Measurements from ENCODE around the gene PDE4B.

Gene PDE4B

DNA sequence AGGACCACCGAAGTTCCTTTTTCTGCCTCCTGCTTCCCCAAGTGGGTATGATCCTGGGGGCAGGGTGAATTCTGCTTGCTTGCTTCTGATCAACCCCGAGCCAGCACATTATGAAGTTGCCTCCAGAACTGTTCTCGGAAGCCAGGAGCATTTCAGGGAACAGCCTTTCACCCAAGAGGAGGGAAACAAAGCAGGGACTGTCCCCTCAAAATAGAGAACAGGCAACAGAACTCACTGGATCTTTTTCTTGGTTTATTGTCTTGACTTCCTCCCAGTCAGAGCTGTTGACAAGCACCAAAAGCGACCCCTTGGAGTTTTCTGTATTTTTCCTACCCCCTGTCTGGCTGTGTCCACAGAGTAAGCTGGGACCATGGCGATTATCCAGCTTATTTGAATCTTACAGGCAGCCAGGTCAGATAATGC is 482.9 kb downstream of the PDE4B start:
- intact Hi-C loops (cut with micrococcal nuclease): loop anchor here (5.0 kb wide), 1 partner anchor 57 kb away; no protein-coding TSS in a partner anchor
- H3K36me3 Mint-ChIP-seq (ENCODE audit: low read depth): no peaks in the 10 kb centered on the region

DNA sequence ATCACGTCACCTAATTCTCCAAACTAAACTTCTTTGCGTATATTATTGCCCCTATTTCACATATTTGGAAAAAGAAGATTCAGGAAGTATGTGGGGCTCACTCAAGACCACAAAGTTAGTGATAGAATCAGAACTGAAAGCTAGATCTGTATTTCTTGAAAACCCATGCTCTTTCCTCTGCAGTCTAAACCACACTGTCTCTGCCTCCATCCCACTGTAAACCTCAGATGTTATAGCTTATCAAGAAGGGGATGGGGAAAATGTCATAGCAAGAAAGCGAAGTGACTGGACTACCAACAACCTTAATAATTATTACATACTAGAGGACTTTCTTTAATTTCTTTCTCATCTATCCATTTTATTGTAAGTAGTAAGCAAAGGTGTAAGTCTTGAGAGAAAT is 483.5 kb downstream of the PDE4B start:
- Mint-ChIP-seq H3K9me3 (no peaks in the 10 kb centered on the region), H3K27me3 (peaks cover 2% of the 10 kb centered on the region), H3K27ac (peak overlapping the region; percentile 75), H3K4me3 (no peak overlapping the region), H3K36me3 (ENCODE audit: low read depth) (no peaks in the 10 kb centered on the region), H3K4me1 (ENCODE audit: low read depth) (peaks cover 67% of the 10 kb centered on the region)
- intact Hi-C loops (cut with micrococcal nuclease): loop anchor here (5.0 kb wide), 1 partner anchor 56 kb away; no protein-coding TSS in a partner anchor

More for the DNA sequence above, 482.9 kb downstream of the PDE4B start:
- Mint-ChIP-seq H3K9me3 (no peaks in the 10 kb centered on the region), H3K4me3 (no peak overlapping the region), H3K27ac (peak overlapping the region; percentile 75), H3K27me3 (peaks cover 2% of the 10 kb centered on the region), H3K4me1 (ENCODE audit: low read depth) (peaks cover 69% of the 10 kb centered on the region)

DNA sequence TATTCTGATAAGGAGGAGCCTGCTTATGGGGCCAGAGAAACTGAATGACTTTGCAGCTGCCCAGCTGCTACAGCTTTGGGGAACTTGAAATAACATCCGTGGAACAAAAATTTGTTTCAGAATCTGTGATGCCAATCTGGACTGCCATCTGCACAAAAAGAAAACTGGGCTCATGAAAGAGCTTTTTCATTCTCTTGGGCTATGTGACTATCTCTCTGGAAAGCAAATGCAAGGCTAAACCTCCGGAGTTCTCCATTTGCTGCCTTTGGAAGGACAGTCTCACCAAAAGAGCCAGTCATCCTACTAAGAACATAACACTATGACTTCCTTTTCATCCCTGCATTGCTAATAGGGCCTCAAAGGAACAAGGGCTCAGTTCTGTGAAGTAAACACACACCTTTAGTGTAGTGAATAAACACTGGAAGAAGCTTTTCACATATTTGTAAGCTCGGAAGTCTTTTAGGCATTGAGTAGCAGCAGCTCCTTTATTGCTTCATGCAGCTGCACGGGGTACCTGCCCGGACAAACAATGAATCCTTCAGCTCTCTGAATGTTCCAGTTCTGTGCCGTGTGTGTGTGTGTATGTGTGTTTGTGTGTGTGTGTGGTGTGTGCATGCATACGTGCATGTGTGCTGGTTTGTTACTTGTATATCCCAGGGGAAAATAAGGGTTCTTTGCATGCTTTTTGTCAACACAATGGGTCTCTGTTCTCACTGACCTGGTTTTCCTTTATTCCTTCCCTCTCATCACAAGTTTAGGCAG is 485.7 kb downstream of the PDE4B start:
- H3K4me1 Mint-ChIP-seq (ENCODE audit: low read depth): peaks cover 46% of the 10 kb centered on the region
- H3K4me3 Mint-ChIP-seq: no peak overlapping the region
- H3K27ac Mint-ChIP-seq: peak overlapping the region; percentile 54
- intact Hi-C loops (cut with micrococcal nuclease): loop anchor here (5.0 kb wide), 1 partner anchor 54 kb away; no protein-coding TSS in a partner anchor
- no peaks in the 10 kb centered on the region for H3K36me3 Mint-ChIP-seq (ENCODE audit: low read depth)
- no peaks in the 10 kb centered on the region for H3K9me3 Mint-ChIP-seq
- peaks cover 2% of the 10 kb centered on the region for H3K27me3 Mint-ChIP-seq

DNA sequence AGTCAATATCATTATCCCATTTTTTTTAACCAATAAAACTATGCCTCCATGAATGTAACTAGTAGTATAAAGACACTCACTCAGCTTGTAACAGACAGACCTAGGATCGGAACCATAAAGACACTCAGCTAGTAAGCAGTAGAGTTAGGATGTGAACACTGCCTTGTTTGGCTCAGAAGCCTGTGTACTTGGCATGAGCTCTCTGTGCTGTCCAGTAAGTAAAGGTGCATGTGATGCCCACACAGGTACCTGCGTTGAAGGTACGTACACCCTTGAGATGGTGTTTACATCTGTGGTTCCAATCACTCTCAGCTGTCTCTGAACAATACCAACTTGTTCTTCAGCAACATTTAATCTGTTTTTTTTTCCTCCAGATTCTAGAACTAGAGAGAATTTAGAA is 489.1 kb downstream of the PDE4B start:
- H3K27me3 Mint-ChIP-seq: peaks cover 2% of the 10 kb centered on the region
- intact Hi-C loops (cut with micrococcal nuclease): no loop called here
- H3K4me3 Mint-ChIP-seq: no peak overlapping the region
- no peak overlapping the region for H3K27ac Mint-ChIP-seq
- no peaks in the 10 kb centered on the region for H3K9me3 Mint-ChIP-seq
- no peaks in the 10 kb centered on the region for H3K36me3 Mint-ChIP-seq (ENCODE audit: low read depth)
- peaks cover 31% of the 10 kb centered on the region for H3K4me1 Mint-ChIP-seq (ENCODE audit: low read depth)

DNA sequence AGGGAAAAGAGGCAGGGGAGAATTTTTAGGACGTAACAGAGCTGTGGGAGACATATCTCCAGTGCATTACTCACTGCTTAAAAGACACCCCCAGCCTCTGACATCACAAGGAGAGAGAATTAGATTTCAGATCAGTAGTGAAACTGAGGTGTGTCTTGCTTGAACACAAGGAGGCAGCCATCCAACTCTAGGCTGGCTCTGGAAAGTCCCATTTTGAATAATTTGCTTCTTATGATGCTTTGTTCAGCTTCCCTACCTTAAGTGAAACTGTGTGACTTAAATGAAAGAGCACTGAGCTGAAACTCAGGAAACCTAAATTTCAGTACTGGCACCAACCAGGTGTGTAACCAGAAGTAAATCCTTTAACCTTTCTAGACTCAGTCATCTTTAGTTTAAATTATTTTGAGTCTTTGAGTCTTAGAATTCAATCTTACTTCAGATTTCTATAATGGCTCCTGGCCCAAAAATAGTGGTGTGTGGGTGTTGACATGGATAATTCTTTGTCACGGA is 489.7 kb downstream of the PDE4B start:
- Mint-ChIP-seq H3K4me1 (ENCODE audit: low read depth) (peaks cover 31% of the 10 kb centered on the region), H3K36me3 (ENCODE audit: low read depth) (no peaks in the 10 kb centered on the region), H3K27me3 (peaks cover 2% of the 10 kb centered on the region), H3K4me3 (no peak overlapping the region), H3K27ac (no peak overlapping the region), H3K9me3 (no peaks in the 10 kb centered on the region)
- intact Hi-C loops (cut with micrococcal nuclease): no loop called here

DNA sequence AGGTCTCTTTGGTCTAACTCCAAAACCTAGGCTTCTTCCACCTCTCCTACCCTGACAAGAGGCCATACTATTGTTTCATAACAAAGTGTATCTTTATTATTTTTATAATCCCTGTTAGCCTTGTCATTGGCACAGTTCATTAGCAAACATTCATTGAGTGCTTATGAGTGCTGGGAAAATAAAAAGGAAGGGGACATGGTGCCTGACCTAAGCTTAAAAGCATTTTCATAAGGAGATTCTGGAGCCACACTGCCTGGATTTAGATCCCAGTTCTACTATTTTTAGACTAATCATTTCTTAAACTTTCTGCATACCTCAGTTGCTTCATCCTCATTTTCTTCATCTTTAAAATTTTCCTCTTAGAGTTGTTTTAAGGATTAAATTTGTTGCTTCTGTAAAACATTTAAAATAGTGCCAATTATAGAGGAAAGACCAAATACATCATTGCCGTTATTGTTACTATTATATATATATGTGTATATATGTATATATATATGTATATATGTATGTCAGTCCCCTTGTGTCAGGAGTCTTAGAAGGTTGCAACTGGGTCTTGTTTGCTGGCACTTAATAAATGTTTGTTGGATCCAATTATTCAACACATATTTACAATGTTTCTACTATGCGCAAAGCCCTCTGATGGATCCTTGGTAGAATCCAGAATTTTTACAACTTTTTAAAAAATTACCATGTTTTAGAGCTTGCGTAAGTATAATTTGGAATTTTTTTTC is 490.4 kb downstream of the PDE4B start:
- peaks cover 2% of the 10 kb centered on the region for H3K27me3 Mint-ChIP-seq
- H3K36me3 Mint-ChIP-seq (ENCODE audit: low read depth): no peaks in the 10 kb centered on the region
- H3K27ac Mint-ChIP-seq: no peak overlapping the region
- intact Hi-C loops (cut with micrococcal nuclease): no loop called here
- H3K4me3 Mint-ChIP-seq: no peak overlapping the region
- no peaks in the 10 kb centered on the region for H3K9me3 Mint-ChIP-seq
- peaks cover 24% of the 10 kb centered on the region for H3K4me1 Mint-ChIP-seq (ENCODE audit: low read depth)

DNA sequence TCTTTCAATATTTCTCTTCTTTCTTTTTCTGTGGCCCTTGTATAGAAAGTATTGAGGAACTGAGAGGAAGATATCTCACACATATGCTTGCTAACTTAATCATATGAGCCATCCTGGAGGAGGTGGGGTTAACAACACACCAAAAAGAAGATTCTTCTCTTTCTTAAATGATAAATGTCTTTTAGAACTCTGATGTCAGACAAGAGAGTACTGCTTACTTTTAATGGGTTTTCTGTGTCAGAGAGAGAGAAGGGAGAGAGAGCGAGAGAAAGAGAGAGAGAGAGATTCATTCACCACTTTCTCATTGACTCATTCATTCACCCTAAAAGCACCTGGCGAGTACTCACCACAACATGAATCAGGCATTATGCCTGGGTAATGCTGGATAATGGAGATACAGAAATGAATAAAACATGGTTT is 490.9 kb downstream of the PDE4B start:
- Mint-ChIP-seq H3K27me3 (peaks cover 2% of the 10 kb centered on the region), H3K27ac (no peak overlapping the region), H3K4me3 (no peak overlapping the region), H3K9me3 (no peaks in the 10 kb centered on the region), H3K36me3 (ENCODE audit: low read depth) (no peaks in the 10 kb centered on the region), H3K4me1 (ENCODE audit: low read depth) (peaks cover 19% of the 10 kb centered on the region)
- intact Hi-C loops (cut with micrococcal nuclease): no loop called here

DNA sequence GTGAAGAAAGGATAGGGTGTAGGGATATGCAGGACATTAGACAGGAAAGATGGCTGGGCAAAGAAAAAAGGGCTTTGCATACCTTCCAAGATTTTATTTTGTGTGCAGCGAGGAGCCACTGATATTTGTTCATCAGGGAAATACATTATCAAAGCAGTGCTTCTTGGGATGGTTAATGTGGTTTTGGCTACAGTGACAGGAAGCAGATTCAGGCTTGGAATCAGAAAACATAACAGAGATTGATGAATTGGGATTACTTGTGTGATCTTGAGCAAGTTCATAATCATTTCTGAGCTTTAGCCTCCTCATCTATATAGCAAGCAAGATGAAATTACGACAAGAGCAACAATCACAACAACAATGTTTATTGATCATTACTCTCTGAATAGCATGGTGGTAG is 492.1 kb downstream of the PDE4B start:
- intact Hi-C loops (cut with micrococcal nuclease): no loop called here
- Mint-ChIP-seq H3K36me3 (ENCODE audit: low read depth) (no peaks in the 10 kb centered on the region), H3K27ac (no peak overlapping the region), H3K4me1 (ENCODE audit: low read depth) (peaks cover 14% of the 10 kb centered on the region), H3K4me3 (no peak overlapping the region), H3K27me3 (no peaks in the 10 kb centered on the region), H3K9me3 (no peaks in the 10 kb centered on the region)

DNA sequence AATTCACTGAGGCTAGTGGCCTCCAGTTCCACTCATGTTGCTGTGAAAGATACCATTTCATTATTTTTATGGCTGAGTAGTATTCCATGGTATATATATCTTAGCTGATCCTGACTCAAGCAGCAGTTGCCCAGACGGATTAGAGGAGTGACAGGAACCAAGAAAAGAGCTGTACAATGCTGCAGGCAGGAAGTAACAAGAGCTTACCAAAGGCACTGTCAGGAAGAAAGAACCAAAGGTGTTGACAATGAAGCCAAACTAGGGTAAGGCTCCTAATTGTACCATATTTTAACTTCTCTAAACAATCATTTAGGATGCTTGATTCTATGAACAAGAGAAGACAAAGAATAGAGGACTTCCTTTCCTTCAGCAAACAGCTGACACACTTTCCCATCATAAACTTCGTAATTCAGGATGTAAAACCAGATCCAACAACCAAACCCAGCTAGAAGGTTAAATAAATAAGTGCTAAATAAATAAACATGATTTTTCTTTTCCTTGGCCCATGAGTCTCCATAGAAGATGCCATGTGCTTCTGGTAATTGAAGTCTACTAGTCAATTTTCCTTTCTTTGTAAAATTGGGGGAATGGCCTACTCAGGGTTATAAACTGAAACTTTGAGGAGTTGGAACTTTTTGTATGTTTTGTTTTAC is 493.0 kb downstream of the PDE4B start:
- no peak overlapping the region for H3K27ac Mint-ChIP-seq
- H3K4me3 Mint-ChIP-seq: no peak overlapping the region
- intact Hi-C loops (cut with micrococcal nuclease): no loop called here
- peaks cover 13% of the 10 kb centered on the region for H3K4me1 Mint-ChIP-seq (ENCODE audit: low read depth)
- peaks cover 2% of the 10 kb centered on the region for H3K27me3 Mint-ChIP-seq
- H3K36me3 Mint-ChIP-seq (ENCODE audit: low read depth): no peaks in the 10 kb centered on the region
- no peaks in the 10 kb centered on the region for H3K9me3 Mint-ChIP-seq

DNA sequence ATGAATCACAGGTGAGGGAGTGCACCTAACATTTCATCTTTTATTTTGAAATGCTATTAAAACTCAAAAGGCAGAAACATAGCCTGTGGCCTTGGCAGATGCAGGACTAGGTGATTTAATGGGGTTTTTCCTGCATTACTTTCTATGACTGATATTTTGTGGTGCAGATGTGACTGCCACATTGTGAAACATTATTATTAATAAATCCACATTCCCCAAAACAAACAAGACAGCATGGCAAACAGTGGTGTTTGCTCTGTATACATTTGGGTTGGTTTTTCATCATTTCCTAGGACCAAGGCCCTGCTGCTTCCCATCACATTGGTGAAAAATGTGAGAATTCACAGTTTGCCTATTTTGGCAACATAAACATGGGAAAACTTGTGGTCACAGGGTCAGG is 493.6 kb downstream of the PDE4B start:
- intact Hi-C loops (cut with micrococcal nuclease): no loop called here
- Mint-ChIP-seq H3K36me3 (ENCODE audit: low read depth) (no peaks in the 10 kb centered on the region), H3K27me3 (peaks cover 2% of the 10 kb centered on the region), H3K4me1 (ENCODE audit: low read depth) (peaks cover 13% of the 10 kb centered on the region), H3K27ac (no peak overlapping the region), H3K4me3 (no peak overlapping the region), H3K9me3 (no peaks in the 10 kb centered on the region)

DNA sequence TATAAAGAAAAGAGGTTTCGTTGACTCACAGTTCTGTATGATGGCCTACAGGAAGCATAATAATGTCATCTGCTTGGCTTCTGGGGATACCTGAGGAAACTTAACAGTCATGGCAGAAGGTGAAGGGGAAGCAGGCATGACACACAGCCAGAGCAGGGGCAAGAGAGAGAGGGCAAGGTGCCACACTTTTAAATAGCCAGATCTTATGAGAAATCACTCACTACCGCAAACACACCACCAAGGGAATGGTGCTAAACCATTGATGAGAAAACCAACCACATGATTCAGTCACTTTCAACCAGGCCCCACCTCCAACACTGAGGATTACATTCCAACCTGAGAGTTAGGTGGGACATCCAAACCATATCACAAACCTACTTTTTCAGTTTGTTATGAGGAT is 495.4 kb downstream of the PDE4B start:
- H3K27me3 Mint-ChIP-seq: peaks cover 2% of the 10 kb centered on the region
- no peak overlapping the region for H3K4me3 Mint-ChIP-seq
- no peaks in the 10 kb centered on the region for H3K36me3 Mint-ChIP-seq (ENCODE audit: low read depth)
- no peak overlapping the region for H3K27ac Mint-ChIP-seq
- H3K4me1 Mint-ChIP-seq (ENCODE audit: low read depth): peaks cover 18% of the 10 kb centered on the region
- no peaks in the 10 kb centered on the region for H3K9me3 Mint-ChIP-seq
- intact Hi-C loops (cut with micrococcal nuclease): no loop called here

DNA sequence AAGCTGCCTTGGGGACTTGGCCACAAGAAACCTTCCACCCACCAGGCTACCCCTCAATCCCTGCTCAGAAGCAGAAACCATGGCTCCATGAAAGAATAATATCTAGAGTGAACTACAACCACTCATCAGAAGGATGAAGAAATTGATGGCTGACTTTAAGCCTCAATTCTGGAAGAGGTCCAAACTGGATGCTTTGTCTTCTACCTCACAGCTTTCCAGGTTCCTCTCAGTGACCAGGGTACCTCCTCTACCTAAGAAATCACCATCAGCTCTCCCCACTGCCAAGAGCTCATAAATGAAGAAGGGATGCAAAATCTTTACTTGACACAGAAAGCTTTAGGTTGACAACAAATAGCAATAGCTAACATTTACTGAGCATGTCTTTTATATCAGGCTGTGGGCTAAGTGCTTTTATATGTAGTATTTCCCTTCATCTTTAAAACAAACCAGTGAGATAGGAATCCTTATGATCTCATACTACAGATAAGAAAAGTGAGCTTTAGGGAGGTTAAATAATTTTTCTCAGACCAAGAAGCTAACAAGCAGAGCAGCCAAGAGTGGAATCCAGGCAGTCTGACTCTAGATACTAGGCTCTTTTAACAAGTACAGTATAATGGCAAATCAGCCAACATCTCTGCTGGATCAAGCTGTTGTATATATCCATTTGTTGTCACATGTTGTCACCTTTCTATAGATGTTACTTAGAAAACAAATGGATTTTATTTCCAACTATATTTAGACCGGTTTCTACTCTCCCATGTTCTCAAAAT is 498.3 kb downstream of the PDE4B start:
- Mint-ChIP-seq H3K27ac (no peak overlapping the region), H3K9me3 (no peaks in the 10 kb centered on the region), H3K4me1 (ENCODE audit: low read depth) (peaks cover 21% of the 10 kb centered on the region), H3K27me3 (peaks cover 2% of the 10 kb centered on the region), H3K36me3 (ENCODE audit: low read depth) (no peaks in the 10 kb centered on the region), H3K4me3 (no peak overlapping the region)
- intact Hi-C loops (cut with micrococcal nuclease): no loop called here

DNA sequence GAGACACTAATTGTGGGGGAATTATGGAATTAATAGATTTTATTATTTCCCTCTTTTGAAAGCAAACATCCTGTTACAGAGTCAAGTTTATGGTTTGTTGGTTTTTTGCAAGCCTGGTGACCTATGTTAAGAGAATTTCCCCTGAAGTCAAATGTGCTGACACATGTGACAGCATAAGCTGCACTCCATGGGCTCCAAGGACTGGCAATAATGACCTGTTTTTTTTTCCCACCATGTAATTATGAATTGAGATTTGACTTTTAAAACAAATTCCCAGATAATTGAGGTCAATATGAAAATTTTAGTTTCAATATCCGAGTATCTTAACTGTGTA is 498.8 kb downstream of the PDE4B start:
- Mint-ChIP-seq H3K36me3 (ENCODE audit: low read depth) (no peaks in the 10 kb centered on the region), H3K9me3 (no peaks in the 10 kb centered on the region), H3K4me3 (no peak overlapping the region), H3K27ac (no peak overlapping the region), H3K27me3 (peaks cover 2% of the 10 kb centered on the region), H3K4me1 (ENCODE audit: low read depth) (peaks cover 26% of the 10 kb centered on the region)
- intact Hi-C loops (cut with micrococcal nuclease): no loop called here
